SH-SY5Y (cell line): ENCODE data around the gene ABCC4.

Source experiments
- GATA2 ChIP-seq: IDR thresholded peaks from 2 replicates; pipeline ENCODE4 v1.6.1; 2011; ENCODE audit warnings: mild to moderate bottlenecking, low read depth, low read length
- GATA3 ChIP-seq: IDR thresholded peaks from 2 replicates; pipeline ENCODE4 v1.6.1; 2011; ENCODE audit warnings: low read depth, mild to moderate bottlenecking, low read length, moderate library complexity

DNA sequence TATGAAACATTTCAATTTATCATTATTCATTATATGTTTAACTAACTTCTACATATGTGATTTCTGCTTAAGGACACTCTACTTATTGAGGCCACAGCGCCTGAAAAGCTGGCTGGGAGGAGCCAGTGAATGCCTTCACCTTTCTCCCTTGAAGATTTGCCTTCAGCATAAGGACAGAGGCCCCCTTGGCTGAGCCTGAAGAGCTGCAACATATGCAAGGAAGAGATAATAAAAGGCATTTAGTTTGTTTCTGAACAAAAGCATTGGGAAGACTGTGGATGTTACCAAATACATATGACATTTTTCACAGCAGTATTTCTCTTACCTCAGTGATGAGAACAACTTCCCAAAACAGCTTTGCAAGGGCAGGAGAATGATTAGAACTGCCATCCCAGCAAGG is 92.1 kb downstream of the ABCC4 start:
- TF ChIP-seq GATA3 = no peak
- TF ChIP-seq GATA2 = no peak
